Choroid plexus epithelial cell (primary cell): ENCODE measurements around the gene CREB3L1.
A peak's percentile ranks its signal among the peaks of the same experiment; 100 is the strongest.

Experiments
- DNase-seq: peaks from one replicate; pipeline ENCODE4 v3.0.0-alpha.2; 2010; ENCODE audit warnings: low read depth
- H3K4me3 ChIP-seq: 2 replicates; pipeline ENCODE4 v1.5.1; 2011; ENCODE audit warnings: low read depth, mild to moderate bottlenecking, control low read depth, low read length, moderate library complexity
- CTCF ChIP-seq: conservative IDR thresholded peaks from 2 replicates; pipeline ENCODE4 v1.5.1; 2011; ENCODE audit warnings: low read depth, mild to moderate bottlenecking, control low read depth, inconsistent platforms, low read length, moderate library complexity

Gene CREB3L1

GRCh38 chr11:46273511-46274205 lies 3.8 kb upstream of the CREB3L1 start:
- H3K4me3 ChIP-seq: no peak overlapping the region
- peak; percentile 83 for DNase-seq
- no peak for TF ChIP-seq CTCF

- DNase-seq: no peak
- no peak for TF ChIP-seq CTCF
Measured at GRCh38 chr11:46275964-46276641, 1.4 kb upstream of the CREB3L1 start.

GRCh38 chr11:46277313-46277621 lies 195 bp upstream of the CREB3L1 start:
- peak overlapping the region; percentile 92 for H3K4me3 ChIP-seq
- TF ChIP-seq CTCF: no peak
- peak; percentile 70 for DNase-seq

More at GRCh38 chr11:46275964-46276641, 1.4 kb upstream of the CREB3L1 start:
- no peak overlapping the region for H3K4me3 ChIP-seq

- peak overlapping the region; percentile 92 for H3K4me3 ChIP-seq
- peak; percentile 81 for TF ChIP-seq CTCF
- DNase-seq: peak; percentile 65
Measured at GRCh38 chr11:46278387-46279125, 1.1 kb downstream of the CREB3L1 start.

- no peak for TF ChIP-seq CTCF
- peak; percentile 81 for DNase-seq
- peak overlapping the region; percentile 92 for H3K4me3 ChIP-seq
Measured at GRCh38 chr11:46279126-46280099, 2.0 kb downstream of the CREB3L1 start.

GRCh38 chr11:46280706-46281105 lies 3.2 kb downstream of the CREB3L1 start:
- no peak for TF ChIP-seq CTCF
- DNase-seq: peak; percentile 46
- H3K4me3 ChIP-seq: peak overlapping the region; percentile 47
